Measurements from ENCODE around the gene HPCAL4. TPM values are rescaled to one million over a fixed set of nuclear protein-coding genes. Genes with fewer than 3 reads are reported as not detected.

HPCAL4 gene
- total RNA-seq, 1 donor from 2014 or later: 0.53 TPM

DNA sequence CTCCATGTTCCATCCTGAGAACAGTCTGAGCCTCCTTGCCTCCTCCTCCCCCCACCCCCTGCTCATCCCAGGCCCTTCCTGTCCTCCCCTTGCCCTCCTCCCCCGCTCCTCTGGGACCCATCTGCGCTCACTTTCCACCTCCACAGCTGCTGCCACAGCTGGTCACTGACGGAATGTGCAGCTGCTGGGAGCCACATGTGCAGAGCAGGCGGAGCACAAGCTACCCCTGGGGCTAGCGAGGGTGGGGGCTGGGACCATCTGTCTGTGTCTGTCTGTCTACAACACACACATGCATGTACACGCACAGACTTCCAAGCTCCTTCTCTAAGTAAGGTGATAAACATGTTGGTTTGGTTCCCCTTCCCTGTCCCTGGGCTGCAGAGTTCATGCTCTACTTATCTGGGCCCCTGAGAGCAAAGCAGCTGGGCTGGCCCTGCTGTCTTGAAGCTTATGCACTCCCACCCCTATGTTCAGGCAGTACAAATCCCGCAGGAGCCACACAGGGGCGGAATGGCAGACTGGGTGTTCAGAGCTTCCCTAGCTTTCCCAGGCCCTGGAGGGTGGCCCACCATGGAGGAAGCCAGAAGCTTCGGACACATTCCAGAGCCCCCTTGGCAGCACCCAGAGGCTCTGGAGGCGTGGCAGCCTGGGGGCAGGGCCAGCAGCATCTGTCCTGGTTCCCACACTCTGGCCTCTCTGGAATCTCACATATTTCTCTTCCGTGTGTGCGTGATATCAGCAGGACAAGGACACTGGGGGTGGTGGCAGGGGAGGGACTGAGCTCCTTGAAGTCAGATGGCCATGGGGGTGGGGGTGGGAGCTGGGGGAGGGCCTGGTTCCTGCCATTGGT, 44.8 kb downstream of the HPCAL4 start:
- peak overlapping the region; percentile 51 for H3K4me3 Mint-ChIP-seq

GRCh38 chr1:39645411-39646043, 45.7 kb downstream of the HPCAL4 start:
- peaks cover 31% of the 10 kb centered on the region for H3K27me3 Mint-ChIP-seq
- no peak for DNase-seq (ENCODE audit: extremely low spot score, unreplicated experiment)
- peak overlapping the region; percentile 53 for H3K27ac Mint-ChIP-seq
- no peaks in the 10 kb centered on the region for H3K9me3 Mint-ChIP-seq
- H3K36me3 Mint-ChIP-seq: no peaks in the 10 kb centered on the region
- H3K4me1 Mint-ChIP-seq (ENCODE audit: unreplicated experiment): peaks cover 17% of the 10 kb centered on the region
- H3K4me3 Mint-ChIP-seq: no peak overlapping the region
- TF ChIP-seq, protein P1, sequence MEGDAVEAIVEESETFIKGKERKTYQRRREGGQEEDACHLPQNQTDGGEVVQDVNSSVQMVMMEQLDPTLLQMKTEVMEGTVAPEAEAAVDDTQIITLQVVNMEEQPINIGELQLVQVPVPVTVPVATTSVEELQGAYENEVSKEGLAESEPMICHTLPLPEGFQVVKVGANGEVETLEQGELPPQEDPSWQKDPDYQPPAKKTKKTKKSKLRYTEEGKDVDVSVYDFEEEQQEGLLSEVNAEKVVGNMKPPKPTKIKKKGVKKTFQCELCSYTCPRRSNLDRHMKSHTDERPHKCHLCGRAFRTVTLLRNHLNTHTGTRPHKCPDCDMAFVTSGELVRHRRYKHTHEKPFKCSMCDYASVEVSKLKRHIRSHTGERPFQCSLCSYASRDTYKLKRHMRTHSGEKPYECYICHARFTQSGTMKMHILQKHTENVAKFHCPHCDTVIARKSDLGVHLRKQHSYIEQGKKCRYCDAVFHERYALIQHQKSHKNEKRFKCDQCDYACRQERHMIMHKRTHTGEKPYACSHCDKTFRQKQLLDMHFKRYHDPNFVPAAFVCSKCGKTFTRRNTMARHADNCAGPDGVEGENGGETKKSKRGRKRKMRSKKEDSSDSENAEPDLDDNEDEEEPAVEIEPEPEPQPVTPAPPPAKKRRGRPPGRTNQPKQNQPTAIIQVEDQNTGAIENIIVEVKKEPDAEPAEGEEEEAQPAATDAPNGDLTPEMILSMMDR (conservative IDR thresholded peaks at IDR 0.05): no peak

More for the DNA sequence above, 44.8 kb downstream of the HPCAL4 start:
- peak; percentile 77 for DNase-seq (ENCODE audit: extremely low spot score, unreplicated experiment)
- H3K27me3 Mint-ChIP-seq: peaks cover 26% of the 10 kb centered on the region
- H3K9me3 Mint-ChIP-seq: no peaks in the 10 kb centered on the region
- no peaks in the 10 kb centered on the region for H3K36me3 Mint-ChIP-seq
- TF ChIP-seq, protein P1 (conservative IDR thresholded peaks at IDR 0.05): no peak
- H3K4me1 Mint-ChIP-seq (ENCODE audit: unreplicated experiment): peaks cover 17% of the 10 kb centered on the region
- H3K27ac Mint-ChIP-seq: peak overlapping the region; percentile 63

- peaks cover 44% of the 10 kb centered on the region for H3K27me3 Mint-ChIP-seq
- no peak overlapping the region for H3K27ac Mint-ChIP-seq
- H3K4me3 Mint-ChIP-seq: no peak overlapping the region
- H3K9me3 Mint-ChIP-seq: no peaks in the 10 kb centered on the region
- peaks cover 17% of the 10 kb centered on the region for H3K4me1 Mint-ChIP-seq (ENCODE audit: unreplicated experiment)
- no peaks in the 10 kb centered on the region for H3K36me3 Mint-ChIP-seq
- no peak for DNase-seq (ENCODE audit: extremely low spot score, unreplicated experiment)
- TF ChIP-seq, protein P1 (conservative IDR thresholded peaks at IDR 0.05): no peak
Measured at GRCh38 chr1:39643705-39644104, 47.5 kb downstream of the HPCAL4 start.

DNA sequence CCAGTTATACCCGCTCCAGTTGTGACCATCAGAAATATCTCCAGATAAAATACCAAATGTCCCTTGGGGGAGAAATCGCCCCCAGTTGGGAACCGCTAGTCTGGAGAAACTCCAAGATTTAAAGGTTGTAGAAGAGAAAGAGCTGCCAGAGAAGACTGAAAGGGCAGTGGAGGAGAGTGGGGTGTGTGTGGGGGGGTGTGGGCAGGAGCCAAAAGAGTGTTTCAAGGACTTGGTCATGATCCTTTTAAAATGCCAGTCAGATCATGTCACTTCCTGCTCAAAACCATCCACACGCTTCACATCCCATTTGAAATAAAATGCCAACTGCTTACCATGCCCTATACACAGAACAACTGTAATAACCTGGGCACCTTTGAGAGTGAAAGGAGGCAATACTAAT, 48.4 kb downstream of the HPCAL4 start:
- Mint-ChIP-seq H3K4me3 (no peak overlapping the region), H3K36me3 (no peaks in the 10 kb centered on the region), H3K27me3 (peaks cover 53% of the 10 kb centered on the region), H3K4me1 (ENCODE audit: unreplicated experiment) (peaks cover 15% of the 10 kb centered on the region), H3K9me3 (no peaks in the 10 kb centered on the region), H3K27ac (no peak overlapping the region)
- no peak for DNase-seq (ENCODE audit: extremely low spot score, unreplicated experiment)
- TF ChIP-seq, protein P1 (conservative IDR thresholded peaks at IDR 0.05): no peak

DNA sequence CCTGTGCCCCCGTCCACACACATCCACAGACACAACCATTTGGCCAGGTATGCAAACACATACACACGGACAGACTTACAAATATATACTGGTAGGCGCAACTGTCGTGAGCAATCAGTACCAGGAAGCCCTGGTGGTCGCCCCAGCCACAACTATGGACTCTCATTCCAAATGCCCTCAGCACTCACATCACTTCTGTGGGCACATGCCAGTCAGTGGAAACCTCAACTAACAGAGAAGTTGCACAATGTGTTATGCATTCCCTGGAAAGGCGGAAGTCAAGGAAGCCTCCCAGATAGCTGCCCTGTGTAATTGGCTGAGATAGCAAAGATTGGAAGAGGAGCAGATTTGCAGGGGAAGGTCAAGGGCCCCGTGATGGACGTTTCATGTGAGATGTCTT, 50.4 kb downstream of the HPCAL4 start:
- DNase-seq (ENCODE audit: extremely low spot score, unreplicated experiment): no peak
- Mint-ChIP-seq H3K27ac (no peak overlapping the region), H3K9me3 (no peaks in the 10 kb centered on the region), H3K4me1 (ENCODE audit: unreplicated experiment) (peaks cover 22% of the 10 kb centered on the region), H3K27me3 (peaks cover 66% of the 10 kb centered on the region), H3K36me3 (no peaks in the 10 kb centered on the region), H3K4me3 (no peak overlapping the region)
- TF ChIP-seq, protein P1 (conservative IDR thresholded peaks at IDR 0.05): no peak
